BE2C (cell line): Measurements from ENCODE around the gene IL3.

Experiments used
- DNase-seq: peaks from one replicate; pipeline ENCODE4 v3.0.0-alpha.2; 2020
- H3K27me3 ChIP-seq: fragments of 250-450 bp; sonication (Bioruptor Pico); 2 replicates; pipeline ENCODE4 v1.5.1; 2020; ENCODE audit warnings: mild to moderate bottlenecking
- H3K36me3 ChIP-seq: fragments of 250-450 bp; sonication (Bioruptor Pico); 2 replicates; pipeline ENCODE4 v1.5.1; 2020; ENCODE audit warnings: mild to moderate bottlenecking
- H3K4me1 ChIP-seq: fragments of 250-450 bp; sonication (Bioruptor Pico); 2 replicates; pipeline ENCODE4 v1.5.1; 2020
- H3K4me3 ChIP-seq: 2 replicates; pipeline ENCODE4 v1.5.1; 2011; ENCODE audit warnings: low read depth, low read length
- H3K9me3 ChIP-seq: fragments of 250-450 bp; sonication (Bioruptor Pico); 2 replicates; pipeline ENCODE4 v1.5.1; 2020
- TF ChIP-seq, protein P1 (sequence below): IDR thresholded peaks from 2 replicates; pipeline ENCODE4 v1.5.1; 2012; ENCODE audit warnings: mild to moderate bottlenecking, low read depth, low read length

IL3 gene

DNA sequence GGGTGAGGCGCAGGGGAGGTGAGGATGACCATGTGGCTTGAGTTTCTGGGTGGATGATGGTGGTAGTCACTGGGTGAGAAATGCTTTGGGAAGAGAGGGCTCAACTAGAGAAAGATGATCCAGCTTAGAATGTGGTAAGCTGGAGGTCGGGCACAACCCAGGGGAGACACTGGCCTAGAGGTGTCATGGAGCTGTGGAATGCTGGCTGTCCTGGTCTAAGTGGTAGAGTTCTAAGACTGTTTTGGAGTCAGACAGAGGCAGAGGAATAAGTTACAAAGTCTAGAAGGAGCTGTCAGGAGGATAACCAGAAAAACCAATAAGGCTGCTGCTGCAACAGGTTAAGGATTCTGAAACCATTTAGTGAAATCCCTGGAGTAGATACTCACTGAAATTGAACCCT is 29.8 kb upstream of the IL3 start:
- TF ChIP-seq, protein P1, sequence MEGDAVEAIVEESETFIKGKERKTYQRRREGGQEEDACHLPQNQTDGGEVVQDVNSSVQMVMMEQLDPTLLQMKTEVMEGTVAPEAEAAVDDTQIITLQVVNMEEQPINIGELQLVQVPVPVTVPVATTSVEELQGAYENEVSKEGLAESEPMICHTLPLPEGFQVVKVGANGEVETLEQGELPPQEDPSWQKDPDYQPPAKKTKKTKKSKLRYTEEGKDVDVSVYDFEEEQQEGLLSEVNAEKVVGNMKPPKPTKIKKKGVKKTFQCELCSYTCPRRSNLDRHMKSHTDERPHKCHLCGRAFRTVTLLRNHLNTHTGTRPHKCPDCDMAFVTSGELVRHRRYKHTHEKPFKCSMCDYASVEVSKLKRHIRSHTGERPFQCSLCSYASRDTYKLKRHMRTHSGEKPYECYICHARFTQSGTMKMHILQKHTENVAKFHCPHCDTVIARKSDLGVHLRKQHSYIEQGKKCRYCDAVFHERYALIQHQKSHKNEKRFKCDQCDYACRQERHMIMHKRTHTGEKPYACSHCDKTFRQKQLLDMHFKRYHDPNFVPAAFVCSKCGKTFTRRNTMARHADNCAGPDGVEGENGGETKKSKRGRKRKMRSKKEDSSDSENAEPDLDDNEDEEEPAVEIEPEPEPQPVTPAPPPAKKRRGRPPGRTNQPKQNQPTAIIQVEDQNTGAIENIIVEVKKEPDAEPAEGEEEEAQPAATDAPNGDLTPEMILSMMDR: no peak

DNA sequence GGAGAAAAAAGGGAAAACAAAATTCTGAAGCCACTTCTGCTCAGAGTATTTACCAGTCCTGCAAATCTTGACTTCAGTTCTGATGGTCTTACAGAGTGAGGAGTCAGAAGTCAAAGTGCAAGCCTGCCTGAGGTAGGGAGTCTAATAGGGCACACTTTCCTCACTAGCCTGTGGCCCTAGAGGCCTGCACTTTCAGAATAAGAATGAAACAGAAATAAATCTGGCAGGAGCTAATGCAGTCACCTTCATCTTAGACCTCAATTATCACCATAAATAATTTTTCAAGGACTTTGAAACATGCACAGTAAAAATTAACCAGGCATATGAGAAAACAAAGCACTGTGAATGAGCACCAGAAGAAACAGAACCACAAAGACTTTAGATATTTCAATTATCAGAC is 28.3 kb upstream of the IL3 start:
- H3K36me3 ChIP-seq: no peaks in the 10 kb centered on the region
- no peaks in the 10 kb centered on the region for H3K4me1 ChIP-seq
- DNase-seq: no peak
- no peaks in the 10 kb centered on the region for H3K9me3 ChIP-seq
- H3K27me3 ChIP-seq: 0 out of 2 replicates have a peak, but pooled peaks cover 4% of the 10 kb centered on the region
- TF ChIP-seq, protein P1: no peak
- H3K4me3 ChIP-seq: no peak overlapping the region

More for the DNA sequence above, 29.8 kb upstream of the IL3 start:
- no peaks in the 10 kb centered on the region for H3K9me3 ChIP-seq
- no peaks in the 10 kb centered on the region for H3K4me1 ChIP-seq
- H3K36me3 ChIP-seq: no peaks in the 10 kb centered on the region
- DNase-seq: no peak
- no peak overlapping the region for H3K4me3 ChIP-seq
- no peaks in the 10 kb centered on the region for H3K27me3 ChIP-seq

DNA sequence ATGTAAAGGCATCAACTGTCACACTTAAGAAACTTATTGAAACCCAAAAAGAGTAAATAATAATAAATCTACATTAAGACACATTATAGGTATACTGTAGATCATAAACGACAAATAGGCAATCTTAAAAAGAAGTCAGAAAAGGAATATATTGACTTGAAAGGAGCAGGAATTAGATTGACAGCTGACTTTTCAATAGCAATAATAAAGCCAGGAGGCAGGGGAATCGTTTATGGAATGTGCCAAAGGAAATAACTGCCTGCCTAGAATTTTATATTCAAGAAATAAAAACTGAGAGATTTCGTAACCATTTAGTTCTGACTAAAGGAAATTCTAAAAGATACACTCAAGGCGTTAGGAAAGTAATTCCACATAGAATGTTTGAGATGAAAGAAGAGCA is 27.3 kb upstream of the IL3 start:
- H3K36me3 ChIP-seq: no peaks in the 10 kb centered on the region
- DNase-seq: no peak
- peaks cover 8% of the 10 kb centered on the region; the same call in 1 of the 2 replicates for H3K27me3 ChIP-seq
- H3K9me3 ChIP-seq: no peaks in the 10 kb centered on the region
- no peaks in the 10 kb centered on the region for H3K4me1 ChIP-seq
- TF ChIP-seq, protein P1: no peak
- no peak overlapping the region for H3K4me3 ChIP-seq

DNA sequence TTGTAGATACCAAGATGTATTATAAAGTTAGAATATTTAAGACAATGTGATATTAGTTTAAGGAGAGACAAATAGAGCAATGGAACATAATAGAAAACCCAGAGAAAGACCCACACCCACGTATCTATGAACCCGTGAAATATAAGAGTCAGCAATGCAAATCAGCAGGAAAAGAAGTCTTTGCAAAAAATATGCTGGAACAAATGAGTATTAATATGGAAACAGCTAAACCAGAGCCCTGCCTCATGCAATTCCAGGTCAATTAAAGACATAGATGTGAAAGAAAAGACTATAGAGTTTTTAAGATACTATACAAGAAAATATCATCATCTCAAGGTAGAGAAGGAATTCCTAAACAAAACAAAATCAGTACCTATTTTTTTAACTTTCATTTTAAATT is 23.1 kb upstream of the IL3 start:
- no peaks in the 10 kb centered on the region for H3K9me3 ChIP-seq
- H3K27me3 ChIP-seq: peaks cover 20% of the 10 kb centered on the region
- TF ChIP-seq, protein P1: no peak
- no peaks in the 10 kb centered on the region for H3K36me3 ChIP-seq
- no peak for DNase-seq
- H3K4me1 ChIP-seq: no peaks in the 10 kb centered on the region
- no peak overlapping the region for H3K4me3 ChIP-seq

DNA sequence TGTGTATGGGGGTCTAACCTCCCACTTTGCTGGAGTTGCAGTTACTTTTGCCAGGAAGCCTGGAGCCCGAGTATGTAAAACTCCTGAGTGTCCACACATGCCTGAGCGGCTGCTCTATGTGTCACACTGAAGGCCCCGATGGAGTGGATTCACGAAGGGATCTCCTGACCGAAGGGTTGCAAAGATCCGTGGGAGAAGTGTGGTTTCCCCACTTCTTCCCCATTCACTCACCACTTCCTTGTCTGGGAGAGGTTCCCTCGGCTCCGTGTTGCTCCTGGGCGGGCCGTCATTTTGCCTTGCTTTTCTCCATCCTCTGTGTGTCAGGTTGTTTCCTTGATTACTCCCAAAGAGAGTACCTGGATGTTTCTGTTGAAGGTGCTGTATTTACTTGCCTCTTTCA is 16.2 kb upstream of the IL3 start:
- Histone ChIP-seq H3K9me3 (no peaks in the 10 kb centered on the region), H3K4me3 (no peak overlapping the region), H3K36me3 (no peaks in the 10 kb centered on the region), H3K27me3 (peaks cover 12% of the 10 kb centered on the region; the same call in 1 of the 2 replicates), H3K4me1 (no peaks in the 10 kb centered on the region)
- no peak for DNase-seq
- TF ChIP-seq, protein P1: no peak

DNA sequence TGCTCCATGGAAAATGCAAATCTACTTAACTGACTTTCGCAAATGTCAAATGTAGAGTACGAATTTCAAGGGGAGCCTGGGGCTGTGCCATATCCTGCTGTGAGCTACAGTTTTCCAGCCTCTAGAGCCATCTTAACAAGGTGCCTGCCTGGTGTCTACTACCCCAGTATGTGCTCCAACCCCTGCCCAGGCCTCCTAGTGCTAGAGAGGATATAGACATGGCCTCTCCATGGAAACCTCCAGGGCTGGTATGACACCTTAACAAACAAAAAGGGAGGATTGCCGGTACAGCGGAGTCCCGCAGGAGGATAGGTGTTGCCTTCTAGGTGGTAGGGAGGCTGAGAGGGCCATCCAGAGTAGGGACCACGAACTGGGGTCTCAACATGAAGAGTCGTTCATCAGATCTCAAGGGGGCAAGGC is 13.6 kb upstream of the IL3 start:
- no peaks in the 10 kb centered on the region for H3K4me1 ChIP-seq
- DNase-seq: no peak
- TF ChIP-seq, protein P1: no peak
- H3K4me3 ChIP-seq: no peak overlapping the region
- no peaks in the 10 kb centered on the region for H3K27me3 ChIP-seq
- no peaks in the 10 kb centered on the region for H3K9me3 ChIP-seq
- H3K36me3 ChIP-seq: no peaks in the 10 kb centered on the region
